Measurements from ENCODE around the gene HHIPL1.

Gene HHIPL1

DNA sequence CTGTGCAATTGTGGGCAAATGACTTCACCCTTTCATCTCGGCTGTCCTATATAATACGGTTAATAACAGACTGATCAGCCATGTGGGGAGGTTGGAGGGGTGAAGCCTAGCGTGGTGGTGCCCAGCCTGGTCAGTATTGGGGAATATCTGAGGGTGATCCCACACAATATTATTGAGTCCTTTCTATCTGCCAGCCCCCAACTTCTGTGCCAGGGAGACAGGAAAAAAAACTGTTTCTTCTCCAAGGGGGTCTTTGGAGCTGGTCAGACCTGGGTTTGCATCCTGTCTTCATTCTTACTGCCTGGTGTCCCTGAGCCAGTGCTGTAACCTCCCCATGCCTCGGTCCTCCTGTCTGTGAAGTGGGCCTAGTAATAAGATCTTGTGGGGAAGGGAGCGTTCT, 45.7 kb downstream of the HHIPL1 start:
- no peak for DNase-seq (ENCODE audit: low read depth)

DNA sequence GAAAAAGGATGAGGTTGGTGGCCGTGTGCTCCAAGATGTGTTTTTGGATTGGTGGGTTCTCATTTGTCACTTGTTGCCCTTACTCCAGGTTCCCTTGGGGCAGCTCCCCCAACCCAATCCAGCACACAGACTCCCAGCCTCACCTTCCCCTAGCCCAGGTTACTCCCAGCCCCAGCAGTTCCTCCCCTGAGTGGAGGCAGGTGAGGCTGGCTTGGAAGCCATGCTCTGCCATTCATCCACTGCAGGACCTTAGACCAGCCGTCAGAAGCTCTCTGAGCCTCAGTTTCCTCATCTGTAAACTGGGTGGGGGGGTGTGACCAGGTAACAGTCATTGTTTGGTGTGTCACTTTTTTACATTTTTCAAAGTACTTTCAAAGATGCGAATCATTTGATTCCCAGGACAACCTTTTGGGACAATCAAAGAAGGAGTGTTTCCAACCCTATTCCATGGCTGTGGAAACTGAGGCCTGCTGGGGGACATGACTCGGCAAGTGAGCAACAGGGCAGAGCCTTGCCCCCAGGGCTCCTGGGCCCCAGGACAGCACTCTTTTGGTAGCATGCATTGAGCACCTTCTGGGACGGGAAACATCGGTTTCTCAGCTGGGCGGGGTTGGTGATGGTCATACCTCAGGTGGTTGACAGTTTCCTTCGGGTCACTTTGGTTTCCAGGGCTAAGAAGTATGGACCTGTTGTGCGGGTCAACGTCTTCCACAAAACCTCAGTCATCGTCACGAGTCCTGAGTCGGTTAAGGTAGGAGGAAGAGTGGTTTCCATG, 46.4 kb downstream of the HHIPL1 start:
- no peak for DNase-seq (ENCODE audit: low read depth)

DNA sequence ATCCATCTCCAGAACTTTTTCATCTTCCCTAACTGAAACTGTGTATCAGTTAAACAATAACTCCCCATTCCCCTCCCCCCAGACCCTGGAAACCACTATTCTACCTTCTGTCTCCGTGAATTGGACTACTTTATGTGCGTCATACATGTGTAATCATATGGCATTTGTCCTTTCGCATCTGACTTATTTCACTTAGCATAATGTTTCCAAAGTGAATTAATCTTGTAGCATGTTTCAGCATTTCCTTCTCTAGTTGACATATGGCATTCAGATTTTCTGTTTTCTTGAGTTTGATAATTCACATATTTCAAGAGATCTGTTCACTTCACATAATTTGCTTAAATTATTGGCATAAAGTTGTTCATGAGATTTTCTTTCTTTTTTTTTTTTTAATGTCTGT, 49.0 kb downstream of the HHIPL1 start:
- no peak for DNase-seq (ENCODE audit: low read depth)

DNA sequence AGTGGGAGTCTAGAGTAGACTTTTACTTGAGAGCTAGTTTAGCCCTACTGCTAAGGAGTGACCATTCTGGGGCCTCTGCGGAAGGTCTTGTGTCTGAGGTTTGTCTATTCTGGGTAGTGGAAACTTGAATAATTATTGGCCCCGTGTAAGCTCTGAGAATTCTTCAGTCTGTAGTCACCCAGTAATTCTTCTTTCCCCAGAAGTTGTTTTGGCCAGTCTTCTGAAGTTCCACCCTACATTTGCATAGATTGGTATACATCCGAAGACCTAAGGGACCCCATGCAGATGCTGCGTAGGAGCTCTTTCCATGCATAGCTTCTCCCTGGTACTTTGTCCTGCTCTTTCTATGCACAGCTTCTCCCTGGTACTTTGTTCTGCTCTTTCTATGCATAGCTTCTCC, 52.0 kb downstream of the HHIPL1 start:
- no peak for DNase-seq (ENCODE audit: low read depth)

DNA sequence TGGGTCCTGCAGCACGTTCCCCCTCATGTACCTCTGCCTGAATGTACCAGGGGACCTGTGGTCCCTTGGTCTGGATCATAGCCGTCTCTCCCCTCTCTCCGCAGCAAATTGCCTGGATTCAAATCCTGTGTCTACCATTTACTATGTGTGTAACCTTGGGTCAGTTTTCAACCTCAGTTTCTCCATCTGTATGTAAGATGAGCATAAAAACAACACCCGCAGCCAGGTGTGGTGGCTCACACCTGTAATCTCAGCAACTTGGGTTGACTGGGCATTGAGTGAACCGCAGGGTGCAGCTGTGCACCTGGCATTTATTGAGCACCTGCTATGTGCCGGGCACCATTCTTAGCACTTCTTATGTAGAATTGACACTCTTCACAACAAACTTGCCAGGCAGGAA, 53.3 kb downstream of the HHIPL1 start:
- no peak for DNase-seq (ENCODE audit: low read depth)

DNA sequence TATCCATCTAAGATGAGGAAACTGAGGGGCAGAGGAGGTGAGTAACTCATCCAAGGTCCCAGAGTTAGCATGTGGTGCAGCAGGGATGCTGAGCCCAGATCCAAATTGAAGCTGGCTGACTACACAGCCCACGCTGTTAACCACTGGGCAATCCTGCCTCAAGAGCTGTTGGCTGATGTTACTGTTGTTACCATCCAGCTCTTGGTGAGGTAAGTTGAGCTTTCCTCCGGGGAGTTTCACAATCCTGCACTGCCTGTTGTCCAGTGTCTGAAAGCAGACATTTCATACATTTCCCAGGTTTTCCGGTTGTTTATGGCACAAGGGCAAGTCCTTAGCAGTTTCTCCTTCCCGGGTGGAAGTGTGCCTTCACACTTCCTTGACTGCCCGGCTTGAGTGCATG, 53.7 kb downstream of the HHIPL1 start:
- no peak for DNase-seq (ENCODE audit: low read depth)

DNA sequence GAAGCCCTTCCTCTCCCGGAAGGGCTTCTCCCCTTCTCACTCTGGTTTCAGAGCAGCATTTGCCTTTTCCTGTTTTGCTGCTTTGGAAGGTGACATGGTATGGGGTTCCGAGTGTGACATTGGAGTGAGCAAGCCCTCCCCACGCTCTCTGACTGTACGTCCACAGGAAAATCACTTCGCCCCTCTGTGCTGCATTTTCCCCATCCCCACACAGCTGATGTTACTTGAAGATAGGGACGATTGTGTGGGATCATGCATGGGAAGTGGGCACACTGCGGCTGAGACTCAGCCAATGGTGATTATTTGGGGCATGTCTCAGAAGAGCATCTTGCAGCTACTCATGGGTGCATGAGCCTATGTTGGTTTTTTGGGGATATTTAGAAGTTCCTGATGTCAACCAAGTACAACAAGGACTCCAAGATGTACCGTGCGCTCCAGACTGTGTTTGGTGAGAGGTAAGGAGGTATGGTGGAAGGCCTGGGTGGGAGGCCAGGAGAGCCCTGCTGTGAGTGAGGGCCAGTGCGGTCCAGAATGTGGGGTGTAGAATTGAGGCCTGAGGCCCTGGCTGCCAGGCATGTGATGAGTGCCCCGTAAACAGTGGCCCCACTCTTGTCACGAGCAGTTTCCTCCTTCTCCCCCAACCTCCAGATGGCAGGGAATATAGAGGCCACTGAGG, 54.3 kb downstream of the HHIPL1 start:
- no peak for DNase-seq (ENCODE audit: low read depth)

DNA sequence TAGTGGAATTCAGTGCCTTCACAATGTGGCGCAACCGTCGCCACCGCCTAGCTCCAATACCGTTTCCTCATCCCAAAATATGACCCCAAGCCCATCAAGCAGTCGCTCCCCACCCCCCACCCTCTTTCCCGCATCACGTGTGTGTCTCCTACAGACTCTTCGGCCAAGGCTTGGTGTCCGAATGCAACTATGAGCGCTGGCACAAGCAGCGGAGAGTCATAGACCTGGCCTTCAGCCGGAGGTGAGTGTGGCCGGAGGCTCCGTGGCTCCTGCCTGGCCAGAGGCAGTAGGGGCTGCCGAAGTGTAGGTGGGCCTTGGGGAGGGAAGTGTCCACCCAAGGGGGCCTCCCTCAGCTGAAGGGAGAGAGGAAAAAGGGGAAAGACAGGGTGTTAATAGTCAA, 54.9 kb downstream of the HHIPL1 start:
- DNase-seq (ENCODE audit: low read depth) = no peak

DNA sequence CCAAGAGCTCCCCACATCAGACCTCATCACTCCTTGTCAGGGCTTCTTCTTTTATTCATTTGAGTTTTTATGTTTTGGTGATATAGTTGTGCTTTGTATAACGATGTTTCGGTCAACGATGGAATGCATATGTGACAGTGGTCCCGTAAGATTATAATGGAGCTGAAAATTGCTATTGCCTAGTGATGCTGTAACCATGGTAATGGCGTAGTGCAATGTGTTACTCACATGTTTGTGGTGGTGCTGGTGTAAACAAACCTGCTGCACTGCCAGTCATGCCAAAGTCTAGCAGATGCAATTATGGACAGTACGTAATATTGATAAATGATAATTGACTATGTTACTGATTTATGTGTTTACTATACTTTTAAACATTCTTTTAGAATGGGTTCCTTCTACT, 55.5 kb downstream of the HHIPL1 start:
- DNase-seq (ENCODE audit: low read depth) = no peak

DNA sequence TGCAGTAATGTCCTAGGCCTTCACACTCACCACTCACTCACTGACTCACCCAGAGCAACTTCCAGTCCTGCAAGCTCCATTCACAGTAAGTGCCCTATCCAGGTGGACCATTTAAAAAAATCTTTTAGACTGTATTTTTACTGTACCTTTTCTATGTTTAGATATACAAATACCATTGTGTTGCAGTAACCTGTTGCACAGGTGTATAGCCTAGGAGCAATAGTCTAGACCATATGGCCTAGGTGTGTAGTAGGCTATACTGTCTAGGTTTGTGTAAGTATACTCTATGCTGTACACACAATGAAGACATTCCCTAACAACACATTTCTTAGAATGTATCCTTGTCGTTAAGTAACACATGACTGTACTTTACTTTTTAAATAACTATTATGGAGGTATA, 56.3 kb downstream of the HHIPL1 start:
- no peak for DNase-seq (ENCODE audit: low read depth)

DNA sequence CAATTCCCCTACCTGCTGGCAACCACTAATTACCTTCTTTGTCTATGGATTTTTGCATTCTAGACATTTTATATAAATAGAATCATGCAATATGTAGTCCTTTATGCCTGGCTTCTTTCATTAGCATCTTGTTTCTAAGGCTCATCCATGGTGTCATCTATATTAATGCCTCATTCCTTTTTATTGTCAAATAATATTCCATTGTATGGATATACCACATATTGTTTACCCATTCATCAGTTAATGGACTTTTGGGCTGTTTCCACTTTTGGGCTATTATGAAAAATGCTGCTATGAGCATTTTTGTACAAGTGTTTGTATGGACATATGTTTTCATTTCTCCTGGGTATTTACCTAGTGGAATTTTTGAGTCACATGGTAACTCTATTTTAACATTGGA, 57.2 kb downstream of the HHIPL1 start:
- DNase-seq (ENCODE audit: low read depth) = no peak

DNA sequence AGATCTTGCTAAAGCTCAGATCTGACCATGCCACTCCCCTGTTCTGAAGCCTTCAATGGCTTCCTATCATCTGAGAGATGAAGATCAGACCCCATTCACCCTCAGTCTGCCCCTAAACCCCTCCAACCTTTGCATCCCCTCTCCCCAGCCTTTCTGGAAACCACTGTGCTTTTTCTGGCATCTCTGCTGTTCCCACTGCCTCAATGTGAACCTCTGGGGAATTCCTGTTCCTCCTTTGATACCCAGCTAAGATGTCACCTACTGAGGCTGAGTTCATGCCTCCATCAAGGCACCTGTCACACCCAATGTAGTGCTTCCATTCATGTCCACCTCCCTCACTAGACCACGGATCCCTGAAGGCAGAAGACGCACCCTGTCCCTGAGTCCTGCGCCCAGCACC, 58.5 kb downstream of the HHIPL1 start:
- no peak for DNase-seq (ENCODE audit: low read depth)

DNA sequence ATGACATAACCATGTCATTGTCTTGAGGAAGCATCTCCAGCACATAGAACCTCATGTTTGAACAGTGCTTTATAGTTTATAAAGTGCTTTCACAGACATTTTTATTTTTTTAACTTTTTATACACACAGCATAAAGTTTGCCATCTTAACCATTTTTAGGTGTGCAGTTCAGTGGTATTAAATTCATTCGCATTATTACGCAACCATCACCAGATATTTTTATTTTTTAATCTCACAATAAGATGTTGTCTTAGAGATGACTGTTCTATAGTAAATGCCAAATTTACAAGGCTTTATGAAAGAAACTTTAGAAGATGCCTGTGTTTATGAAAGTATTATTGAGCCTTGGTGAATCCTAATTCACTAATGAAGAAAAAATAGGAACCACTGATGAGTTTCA, 59.1 kb downstream of the HHIPL1 start:
- DNase-seq (ENCODE audit: low read depth) = no peak

DNA sequence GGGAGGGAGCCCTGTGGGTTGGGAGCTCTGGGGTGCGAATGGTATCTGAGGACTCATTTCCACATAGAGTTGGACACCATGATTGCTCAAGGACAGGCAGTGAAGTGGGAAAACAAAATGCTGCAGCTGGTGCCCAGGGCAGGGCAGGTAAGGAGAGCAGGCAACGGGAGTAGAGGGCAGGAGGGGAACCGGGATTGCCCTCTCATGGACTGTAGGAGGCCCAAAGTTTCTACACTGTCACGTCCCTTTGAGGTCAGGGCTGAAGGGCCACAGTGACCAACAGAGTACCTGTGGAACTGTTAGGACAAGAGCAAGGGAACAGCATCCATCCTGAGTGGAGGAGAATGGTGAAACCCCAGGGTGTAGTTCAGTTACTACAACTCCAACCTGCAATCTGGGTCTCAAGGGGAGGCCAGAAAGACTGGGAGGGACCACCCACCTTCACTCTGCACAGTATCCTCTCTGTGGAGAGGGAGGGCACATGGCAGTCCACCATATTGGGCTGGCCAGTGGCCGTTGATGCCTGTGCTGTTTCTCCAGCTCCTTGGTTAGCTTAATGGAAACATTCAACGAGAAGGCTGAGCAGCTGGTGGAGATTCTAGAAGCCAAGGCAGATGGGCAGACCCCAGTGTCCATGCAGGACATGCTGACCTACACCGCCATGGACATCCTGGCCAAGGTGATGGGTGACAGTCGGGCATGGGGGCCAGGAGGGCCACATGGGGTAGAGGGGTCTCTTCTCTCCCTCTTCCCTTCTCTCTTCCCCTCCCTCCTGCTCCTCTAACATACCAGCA, 61.4 kb downstream of the HHIPL1 start:
- no peak for DNase-seq (ENCODE audit: low read depth)

DNA sequence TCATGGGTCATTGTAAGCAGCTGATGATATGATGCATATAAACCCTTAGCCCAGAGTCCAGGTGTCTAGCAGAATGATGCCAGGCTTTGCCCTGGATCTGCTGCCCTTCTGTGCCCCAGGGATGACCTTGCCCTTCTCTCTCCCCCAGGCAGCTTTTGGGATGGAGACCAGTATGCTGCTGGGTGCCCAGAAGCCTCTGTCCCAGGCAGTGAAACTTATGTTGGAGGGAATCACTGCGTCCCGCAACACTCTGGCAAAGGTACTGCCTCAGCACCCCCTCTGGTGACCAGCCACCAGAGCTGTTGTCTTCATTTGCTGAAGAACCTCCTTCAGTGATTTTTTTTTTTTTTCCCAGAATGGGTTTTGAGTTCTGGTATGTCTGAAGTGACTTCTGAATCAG, 62.5 kb downstream of the HHIPL1 start:
- no peak for DNase-seq (ENCODE audit: low read depth)

DNA sequence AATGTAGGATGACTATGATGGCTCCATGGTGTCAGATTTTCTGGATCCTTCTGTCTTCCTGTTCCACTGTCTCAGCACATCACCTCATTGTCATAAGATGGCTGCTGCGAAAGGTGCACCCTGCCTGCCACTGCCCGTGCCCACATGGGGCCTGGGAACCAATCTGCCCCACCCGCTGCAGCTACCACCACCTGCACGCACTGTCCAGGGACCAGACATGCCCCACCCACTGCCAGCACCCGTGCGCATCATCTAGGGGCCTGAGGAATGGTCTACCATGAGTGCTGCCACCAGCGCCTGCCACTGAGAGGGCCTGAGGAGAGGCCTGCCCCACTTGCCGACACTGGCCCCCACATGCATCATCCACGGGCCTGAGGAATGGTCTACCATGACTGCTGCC, 63.0 kb downstream of the HHIPL1 start:
- DNase-seq (ENCODE audit: low read depth) = no peak

DNA sequence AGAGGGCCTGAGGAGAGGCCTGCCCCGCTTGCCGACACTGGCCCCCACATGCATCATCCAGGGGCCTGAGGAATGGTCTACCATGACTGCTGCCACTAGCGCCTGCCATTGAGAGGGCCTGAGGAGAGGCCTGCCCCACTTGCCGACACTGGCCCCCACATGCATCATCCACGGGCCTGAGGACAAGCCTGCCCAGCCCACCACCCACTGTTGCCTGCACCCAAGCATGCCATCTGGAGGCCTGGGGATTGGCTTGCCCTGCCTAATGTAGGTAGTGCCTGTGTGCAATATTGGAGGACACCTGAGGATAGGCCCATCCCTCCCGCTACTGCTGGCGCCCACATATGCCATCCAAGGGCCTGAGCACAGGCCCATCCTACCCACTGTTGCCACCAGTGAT, 63.5 kb downstream of the HHIPL1 start:
- DNase-seq (ENCODE audit: low read depth) = no peak

DNA sequence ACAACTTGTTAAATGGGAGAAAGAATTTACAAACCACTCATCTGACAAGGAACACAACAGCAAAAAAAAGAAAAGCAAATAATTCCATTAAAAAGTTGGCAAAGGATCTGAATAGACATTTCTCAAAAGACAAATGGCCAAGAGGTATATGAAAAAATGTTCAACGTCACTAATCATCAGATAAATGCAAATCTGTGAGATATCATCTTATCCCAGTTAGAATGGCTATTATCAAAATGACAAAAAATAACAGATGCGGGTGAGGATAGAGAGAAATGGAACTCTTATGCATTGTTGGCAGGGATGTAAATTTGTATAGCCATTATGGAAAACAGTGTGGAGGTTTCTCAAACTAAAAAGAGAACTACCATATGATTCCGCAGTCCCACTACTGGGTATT, 69.0 kb downstream of the HHIPL1 start:
- no peak for DNase-seq (ENCODE audit: low read depth)

DNA sequence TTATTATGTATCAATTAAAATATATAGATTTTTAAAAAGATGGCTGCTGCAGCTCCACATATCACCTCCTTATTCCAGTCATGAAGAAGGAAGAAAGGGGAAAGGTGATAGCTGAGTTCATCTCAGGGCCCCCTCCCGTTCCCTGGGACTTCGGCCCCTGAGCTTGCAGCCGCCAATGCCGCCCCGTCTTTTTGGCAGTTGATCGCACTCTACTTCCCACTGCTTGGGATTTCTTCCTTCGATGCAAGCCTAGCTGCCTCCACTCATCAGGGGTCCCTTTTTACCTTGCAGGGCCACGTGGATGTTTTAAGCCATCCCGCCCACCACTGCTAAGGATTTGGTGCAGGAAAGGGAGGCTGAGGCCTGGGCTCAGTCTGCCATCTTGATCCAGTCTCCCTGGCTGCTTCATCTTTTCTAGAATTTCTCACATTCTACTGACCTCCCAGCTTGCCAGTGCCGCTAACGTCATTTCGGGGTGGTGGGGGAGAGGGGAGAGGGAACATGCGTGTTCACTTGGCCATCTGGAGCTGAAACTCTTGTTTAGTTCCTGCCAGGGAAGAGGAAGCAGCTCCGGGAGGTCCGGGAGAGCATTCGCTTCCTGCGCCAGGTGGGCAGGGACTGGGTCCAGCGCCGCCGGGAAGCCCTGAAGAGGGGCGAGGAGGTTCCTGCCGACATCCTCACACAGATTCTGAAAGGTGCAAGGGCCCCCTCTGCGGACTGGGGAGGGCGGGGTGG, 70.5 kb downstream of the HHIPL1 start:
- no peak for DNase-seq (ENCODE audit: low read depth)

DNA sequence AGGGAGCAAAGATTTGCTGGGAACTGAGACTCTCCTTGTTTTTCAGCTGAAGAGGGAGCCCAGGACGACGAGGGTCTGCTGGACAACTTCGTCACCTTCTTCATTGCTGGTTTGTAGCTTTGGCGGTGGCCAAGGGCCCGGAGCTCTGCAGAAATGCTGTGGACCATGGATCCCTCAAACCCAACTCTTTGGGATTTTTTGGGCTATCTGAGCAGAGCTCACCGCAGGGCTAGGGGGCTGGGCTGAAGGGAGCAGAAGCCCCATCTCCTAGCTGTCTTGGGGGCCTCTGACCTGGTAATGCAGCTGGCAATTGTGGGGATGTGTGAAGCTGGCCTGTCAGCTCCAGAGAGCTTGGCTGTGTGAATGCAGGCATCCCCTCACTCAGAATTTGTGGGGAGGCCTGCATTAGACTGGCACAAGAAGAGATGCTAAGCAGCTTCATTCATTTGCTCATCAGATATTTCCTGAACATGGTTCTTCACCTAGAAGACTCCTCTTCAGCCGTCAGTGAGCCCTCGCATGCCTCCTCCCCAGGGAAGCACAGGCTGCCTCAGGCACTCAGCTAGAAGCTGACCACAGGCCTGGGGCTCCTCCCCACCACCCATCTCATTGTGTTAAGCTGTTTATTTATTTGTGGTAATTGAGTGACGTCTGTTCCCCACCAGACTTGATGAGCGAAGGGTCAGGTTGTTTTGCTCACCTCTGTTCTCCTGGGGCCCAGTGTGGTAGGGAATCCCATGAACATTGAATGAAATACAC, 71.3 kb downstream of the HHIPL1 start:
- DNase-seq (ENCODE audit: low read depth) = no peak

DNA sequence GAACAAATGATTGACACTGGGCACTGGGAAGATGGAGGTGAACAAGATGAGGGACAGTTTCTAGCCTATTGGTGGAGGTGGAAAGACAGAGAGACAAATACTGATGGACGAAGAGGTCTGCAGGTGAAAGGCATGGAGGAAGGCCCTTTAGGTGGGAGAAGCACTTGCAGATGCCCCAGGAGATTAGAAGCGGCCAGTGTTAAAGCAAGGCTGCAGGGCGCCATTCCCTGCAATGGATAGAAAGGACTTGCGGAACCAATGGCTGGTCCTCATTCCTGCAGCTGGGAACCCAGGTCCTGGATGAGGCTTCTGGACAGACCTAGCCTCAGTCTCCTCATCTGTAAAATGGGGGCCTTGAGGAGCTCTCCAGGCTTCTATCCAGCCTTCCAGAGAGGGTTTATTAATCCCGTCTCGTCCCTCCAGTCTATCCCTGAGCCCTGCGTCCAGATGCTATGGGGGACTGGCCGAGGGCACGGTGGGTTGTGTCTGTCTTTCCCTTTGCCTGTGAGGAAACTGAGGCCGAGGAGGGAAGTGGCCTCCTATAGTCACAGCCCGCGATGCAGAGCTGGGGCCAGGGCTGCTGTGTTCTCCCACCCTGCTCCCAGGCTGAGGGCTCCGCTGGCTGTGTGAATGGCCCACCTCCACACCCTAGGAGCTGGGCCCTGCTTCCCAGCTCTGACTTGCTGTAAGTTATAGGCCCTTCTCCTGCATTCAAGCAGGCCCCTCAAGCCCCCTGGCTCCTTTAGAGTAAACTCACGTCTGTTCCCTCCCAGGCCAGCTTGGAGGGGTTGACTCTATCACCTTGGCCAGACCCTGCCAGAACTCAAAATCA, 72.1 kb downstream of the HHIPL1 start:
- DNase-seq (ENCODE audit: low read depth) = no peak

All from activated T-helper 1 cell treated with Interleukin-2 at 50 U/mL for 16 hours (primary cell).